Endothelial cell of umbilical vein (primary cell): ENCODE results near the gene CARD19. TPM values are rescaled to one million over a fixed set of nuclear protein-coding genes. Genes with fewer than 3 reads are reported as not detected.

Source experiments
- BruUV-seq: library from RNA; stranded (reverse); fragments of 400-500 nt; replicated peaks from 2 replicates; lab custom pipeline; 2021; lab: Mats Ljungman, UMichigan
- CTCF ChIA-PET: fragments of 300-600, 350-600 bp; sonication (Branson Sonifier 250); formaldehyde crosslinking; loops from one replicate; lab custom pipeline; 2021; ENCODE audit warnings: antibody characterized with exemption, inconsistent platforms; lab: Charles Lee
- POLR2A ChIA-PET: fragments of 300-600, 350-600 bp; sonication (Branson Sonifier 250); formaldehyde crosslinking; loops from one replicate; lab custom pipeline; 2021; ENCODE audit warnings: antibody characterized with exemption, inconsistent platforms; lab: Charles Lee
- DNase-seq: peaks from one replicate; pipeline ENCODE4 v3.0.0-alpha.2; 2011; ENCODE audit warnings: low read depth, low spot score
- FAIRE-seq: peaks from 2 replicates; lab custom pipeline; 2011; peaks lifted over from hg19 to GRCh38; lab: Jason Lieb, UNC
- H2AFZ ChIP-seq: 2 replicates; pipeline ENCODE4 v1.6.0; 2012; ENCODE audit warnings: low read depth, low read length, control low read depth, inconsistent platforms
- H3K27ac ChIP-seq: 2 replicates; pipeline ENCODE4 v1.5.1; 2011; ENCODE audit warnings: low read depth, mild to moderate bottlenecking, control low read depth, low read length, moderate library complexity; ENCODE audit not compliant: insufficient read depth
- H3K27me3 ChIP-seq, 2 experiments: 2 replicates each; pipeline versions ENCODE4 v1.6.0 to v1.6.1; 2011; ENCODE audit warnings: low read length in 2 of 2, mixed read lengths in 1 of 2; ENCODE audit not compliant: control insufficient read depth in 2 of 2, insufficient read depth in 2 of 2
- H3K36me3 ChIP-seq, 2 experiments: 2 replicates in 1 of 2; 3 replicates in 1 of 2; pipeline ENCODE4 v1.5.1; 2011; ENCODE audit warnings: low read length in 2 of 2, mild to moderate bottlenecking in 1 of 2, moderate library complexity in 1 of 2; ENCODE audit not compliant: control insufficient read depth in 2 of 2, insufficient read depth in 2 of 2; ENCODE audit errors: extremely low read depth in 1 of 2
- H3K4me1 ChIP-seq: 3 replicates; pipeline ENCODE4 v1.5.1; 2011; ENCODE audit warnings: mild to moderate bottlenecking, low read length; ENCODE audit not compliant: control insufficient read depth, insufficient read depth; ENCODE audit errors: extremely low read depth
- H3K4me2 ChIP-seq: 2 replicates; pipeline ENCODE4 v1.6.1; 2011; ENCODE audit warnings: low read length, control low read depth, mixed read lengths; ENCODE audit not compliant: insufficient read depth
- H3K4me3 ChIP-seq, 3 experiments: fragments of 200-600 bp in 1 of 3; sonication (generic), shearing (Covaris generic) in 1 of 3; replicated peaks in 1 of 3; 2 replicates each; pipeline ENCODE4 v1.5.1; 2011 to 2016; ENCODE audit warnings: control low read depth in 3 of 3, low read length in 3 of 3, mild to moderate bottlenecking in 2 of 3, inconsistent platforms in 1 of 3, low read depth in 1 of 3, moderate library complexity in 1 of 3; ENCODE audit not compliant: insufficient read depth in 1 of 3
- H3K79me2 ChIP-seq: 2 replicates; pipeline ENCODE4 v1.6.0; 2012; ENCODE audit warnings: low read length, inconsistent platforms; ENCODE audit not compliant: control insufficient read depth, insufficient read depth
- H3K9ac ChIP-seq: replicated peaks from 2 replicates; pipeline ENCODE3; 2011; ENCODE audit warnings: low read length, control low read depth; ENCODE audit not compliant: insufficient read depth; ENCODE audit errors: extremely low read depth
- H3K9me1 ChIP-seq: replicated peaks from 3 replicates; pipeline ENCODE4 v1.6.0; 2011; ENCODE audit warnings: mild to moderate bottlenecking, low read length; ENCODE audit not compliant: control insufficient read depth, insufficient read depth; ENCODE audit errors: extremely low read depth
- H3K9me3 ChIP-seq: replicated peaks from 2 replicates; pipeline ENCODE4 v1.5.1; 2012; ENCODE audit warnings: low read length, inconsistent platforms; ENCODE audit not compliant: control insufficient read depth, insufficient read depth
- H4K20me1 ChIP-seq: replicated peaks from 2 replicates; pipeline ENCODE3; 2011; ENCODE audit warnings: mild to moderate bottlenecking, low read length; ENCODE audit not compliant: control insufficient read depth, insufficient read depth; ENCODE audit errors: extremely low read depth
- CTCF ChIP-seq, 2 donors: IDR thresholded peaks; 1 replicate in 1 of 2; 2 replicates in 1 of 2; pipeline ENCODE4 v1.5.1; 2011; ENCODE audit warnings: low read length in 2 of 2, mild to moderate bottlenecking in 2 of 2, moderate library complexity in 2 of 2, control low read depth in 1 of 2, inconsistent platforms in 1 of 2, low read depth in 1 of 2; ENCODE audit not compliant: insufficient read depth in 1 of 2; ENCODE audit errors: extremely low read depth in 1 of 2
- EZH2 ChIP-seq: IDR thresholded peaks from 2 replicates; pipeline ENCODE4 v1.6.1; 2012; ENCODE audit warnings: borderline replicate concordance, low read depth, mild to moderate bottlenecking, moderate library complexity, low read length, inconsistent platforms; ENCODE audit not compliant: severe bottlenecking
- FOS ChIP-seq: IDR thresholded peaks from 2 replicates; pipeline ENCODE4 v1.6.1; 2011; ENCODE audit warnings: mild to moderate bottlenecking, low read length, moderate library complexity, borderline replicate concordance; ENCODE audit not compliant: insufficient read depth
- GATA2 ChIP-seq: IDR thresholded peaks from 2 replicates; pipeline ENCODE4 v1.7.0; 2011; ENCODE audit warnings: low read depth, mild to moderate bottlenecking, moderate library complexity, mixed read lengths, low read length; ENCODE audit not compliant: insufficient read length, insufficient read depth
- JUN ChIP-seq: IDR thresholded peaks from 2 replicates; pipeline ENCODE4 v1.6.1; 2011; ENCODE audit warnings: borderline replicate concordance, low read depth; ENCODE audit not compliant: insufficient read length, insufficient read depth
- MAX ChIP-seq: IDR thresholded peaks from 2 replicates; pipeline ENCODE4 v1.6.1; 2011; ENCODE audit not compliant: insufficient read depth, insufficient read length
- MYC ChIP-seq: IDR thresholded peaks from one replicate; pipeline ENCODE4 v1.6.1; 2011; ENCODE audit warnings: mild to moderate bottlenecking, low read depth, low read length
- POLR2AphosphoS5 ChIP-seq: IDR thresholded peaks from 2 replicates; pipeline ENCODE4 v1.6.1; 2012; ENCODE audit warnings: low read depth, mild to moderate bottlenecking, control low read depth, low read length, moderate library complexity; ENCODE audit not compliant: insufficient read depth
- dilution Hi-C: fragments of 300-500 bp; cut with MboI; formaldehyde crosslinking; loops from one replicate; pipeline ENCODE4 v1.15.0; 2019; ENCODE audit warnings: low sequenced_read_pairs; ENCODE audit not compliant: extremely low pct_ligation_motif_present
- intact Hi-C: fragments of 100-400 bp; cut with micrococcal nuclease; formaldehyde crosslinking; loops from one replicate; pipeline ENCODE4 v1.10.0; 2022
- polyA plus RNA-seq, 4 experiments: library from polyadenylated mRNA; depleted of rRNA in 3 of 4; stranded (reverse) in 3 of 4; unstranded in 1 of 4; fragments of >200 nt; gene quantifications; 2 replicates each; pipeline versions ENCODE4 v1.2.1 to v1.2.3, GENCODE V29; 2011 to 2012; ENCODE audit warnings: missing spikeins in 1 of 4
- total RNA-seq: library from RNA; stranded (reverse); gene quantifications from 2 replicates; pipeline ENCODE4 v1.2.3, GENCODE V29; 2021

CARD19 gene
- total and polyA plus RNA-seq, 2 donors (not counting 3 experiments of a cell fraction or from before 2014, with no cell fraction given) = 45.7 to 148 TPM

- BruUV-seq = TSS peak; percentile 54
- POLR2A ChIA-PET = interaction anchor here (1.1 to 1.7 kb wide), 2 partner anchors 14 to 37 kb away, joined by 8 to 11 read pairs; partner anchors contain the start of gene CARD19
- Histone ChIP-seq H3K36me3 (no peaks in the 10 kb centered on the region), H3K9me3 (no peaks in the 10 kb centered on the region), H3K9me1 (no peaks in the 10 kb centered on the region), H3K4me2 (peak overlapping the region; percentile 47), H3K27ac (peak overlapping the region; percentile 75), H3K27me3 (no peaks in the 10 kb centered on the region), H2AFZ (peak overlapping the region; percentile 88), H4K20me1 (no peaks in the 10 kb centered on the region), H3K9ac (peak overlapping the region; percentile 92), H3K4me1 (peaks cover 59% of the 10 kb centered on the region), H3K79me2 (peaks cover 13% of the 10 kb centered on the region), H3K4me3 (peak overlapping the region; percentile 54 to 63 (median 58))
- intact Hi-C loops (loop anchor here (1.0 kb wide), 1 partner anchor 35 kb away; no protein-coding TSS in a partner anchor), dilution Hi-C loops (no loop called here)
- DNase-seq (peak; percentile 57), FAIRE-seq (no peak)
- CTCF ChIA-PET = interaction anchor here (1.4 to 1.8 kb wide), 6 partner anchors 10 to 433 kb away, joined by 3 to 13 read pairs (median 6); no protein-coding TSS in a partner anchor
- TF ChIP-seq FOS = no peak
- no peak for TF ChIP-seq MYC
- TF ChIP-seq JUN = no peak
- TF ChIP-seq EZH2 = no peak
- no peak for TF ChIP-seq MAX
- TF ChIP-seq GATA2 = no peak
- no peak for TF ChIP-seq CTCF (IDR thresholded peaks at IDR 0.05; ENCODE audit: extremely low read depth in 1 of 2, insufficient read depth in 1 of 2, low read depth in 1 of 2, low read length in 2 of 2)
- no peak for TF ChIP-seq POLR2AphosphoS5
Measured at GRCh38 chr9:93132946-93133680, 37.1 kb downstream of the CARD19 start.
